ENCODE data around the gene RAP1GAP.

The RAP1GAP gene

GRCh38 chr1:21673277-21673780, 4.2 kb upstream of the RAP1GAP start:
- TF ChIP-seq CTCF (IDR thresholded peaks at IDR 0.05; ENCODE audit: low read length): no peak
- Histone ChIP-seq H3K4me3 (ENCODE audit: low read depth, low read length, poor library complexity, severe bottlenecking) (no peak overlapping the region), H3K9me3 (ENCODE audit: low read length) (no peaks in the 10 kb centered on the region), H3K4me1 (ENCODE audit: insufficient read depth, low read length, severe bottlenecking) (no peaks in the 10 kb centered on the region), H3K27ac (ENCODE audit: low read depth, low read length, poor library complexity, severe bottlenecking) (no peak overlapping the region), H4K20me1 (ENCODE audit: insufficient read depth, low read length) (no peaks in the 10 kb centered on the region), H3K9me2 (ENCODE audit: low read depth, low read length) (no peaks in the 10 kb centered on the region), H3K27me3 (ENCODE audit: insufficient read depth, low read length) (0 out of 2 replicates have a peak, but pooled peaks cover 3% of the 10 kb centered on the region), H3K4me2 (ENCODE audit: low read length) (no peak overlapping the region), H2AFZ (ENCODE audit: low read length) (no peak overlapping the region), H3K79me2 (ENCODE audit: insufficient read depth, low read length) (no peaks in the 10 kb centered on the region), H3K36me3 (ENCODE audit: insufficient read depth, low read length) (0 out of 2 replicates have a peak, but pooled peaks cover under 1% of the 10 kb centered on the region), H3K9ac (ENCODE audit: low read length) (no peak overlapping the region), H3F3A (ENCODE audit: insufficient read depth, low read length) (no peaks in the 10 kb centered on the region)

- H3K79me2 ChIP-seq (ENCODE audit: insufficient read depth, low read length): no peaks in the 10 kb centered on the region
- no peaks in the 10 kb centered on the region for H3F3A ChIP-seq (ENCODE audit: insufficient read depth, low read length)
- no peak for TF ChIP-seq CTCF (IDR thresholded peaks at IDR 0.05; ENCODE audit: low read length)
- TF ChIP-seq EZH2 (IDR thresholded peaks at IDR 0.05; ENCODE audit: borderline replicate concordance, low read length): no peak
- H3K9ac ChIP-seq (ENCODE audit: low read length): no peak overlapping the region
- H4K20me1 ChIP-seq (ENCODE audit: insufficient read depth, low read length): no peaks in the 10 kb centered on the region
- no peak overlapping the region for H3K27ac ChIP-seq (ENCODE audit: low read depth, low read length, poor library complexity, severe bottlenecking)
- no peaks in the 10 kb centered on the region for H3K4me1 ChIP-seq (ENCODE audit: insufficient read depth, low read length, severe bottlenecking)
- H3K4me2 ChIP-seq (ENCODE audit: low read length): no peak overlapping the region
- H3K27me3 ChIP-seq (ENCODE audit: insufficient read depth, low read length): 0 out of 2 replicates have a peak, but pooled peaks cover 3% of the 10 kb centered on the region
- no peaks in the 10 kb centered on the region for H3K36me3 ChIP-seq (ENCODE audit: insufficient read depth, low read length)
- H3K4me3 ChIP-seq (ENCODE audit: low read depth, low read length, poor library complexity, severe bottlenecking): no peak overlapping the region
- no peaks in the 10 kb centered on the region for H3K9me3 ChIP-seq (ENCODE audit: low read length)
- no peaks in the 10 kb centered on the region for H3K9me2 ChIP-seq (ENCODE audit: low read depth, low read length)
- no peak overlapping the region for H2AFZ ChIP-seq (ENCODE audit: low read length)
Observed at GRCh38 chr1:21672478-21673276, 3.5 kb upstream of the RAP1GAP start.

GRCh38 chr1:21671915-21672314, 2.8 kb upstream of the RAP1GAP start:
- H4K20me1 ChIP-seq (ENCODE audit: insufficient read depth, low read length): no peaks in the 10 kb centered on the region
- no peaks in the 10 kb centered on the region for H3K9me2 ChIP-seq (ENCODE audit: low read depth, low read length)
- no peak overlapping the region for H3K4me3 ChIP-seq (ENCODE audit: low read depth, low read length, poor library complexity, severe bottlenecking)
- 0 out of 2 replicates have a peak, but pooled peaks cover 3% of the 10 kb centered on the region for H3K27me3 ChIP-seq (ENCODE audit: insufficient read depth, low read length)
- H3K36me3 ChIP-seq (ENCODE audit: insufficient read depth, low read length): no peaks in the 10 kb centered on the region
- H3K79me2 ChIP-seq (ENCODE audit: insufficient read depth, low read length): no peaks in the 10 kb centered on the region
- TF ChIP-seq EZH2 (IDR thresholded peaks at IDR 0.05; ENCODE audit: borderline replicate concordance, low read length): no peak
- TF ChIP-seq CTCF (IDR thresholded peaks at IDR 0.05; ENCODE audit: low read length): no peak
- no peak overlapping the region for H3K27ac ChIP-seq (ENCODE audit: low read depth, low read length, poor library complexity, severe bottlenecking)
- no peaks in the 10 kb centered on the region for H3F3A ChIP-seq (ENCODE audit: insufficient read depth, low read length)
- H3K4me2 ChIP-seq (ENCODE audit: low read length): no peak overlapping the region
- no peaks in the 10 kb centered on the region for H3K9me3 ChIP-seq (ENCODE audit: low read length)
- no peak overlapping the region for H3K9ac ChIP-seq (ENCODE audit: low read length)
- no peak overlapping the region for H2AFZ ChIP-seq (ENCODE audit: low read length)
- H3K4me1 ChIP-seq (ENCODE audit: insufficient read depth, low read length, severe bottlenecking): no peaks in the 10 kb centered on the region
